ENCODE data around the gene OTOA.

GRCh38 chr16:21618281-21618680, 45.5 kb upstream of the OTOA start:
- TF ChIP-seq CTCF (IDR thresholded peaks at IDR 0.05; ENCODE audit: control extremely low read depth in 1 of 3, insufficient read depth in 1 of 3, low read depth in 1 of 3, low read length in 3 of 3) (no peak), USF2 (IDR thresholded peaks at IDR 0.05; ENCODE audit: low read length) (no peak), HDAC2 (IDR thresholded peaks at IDR 0.05; ENCODE audit: borderline replicate concordance in 1 of 2, low read depth in 2 of 2, low read length in 2 of 2) (no peak), RNF2 (IDR thresholded peaks at IDR 0.05; ENCODE audit: borderline replicate concordance, low read depth, low read length, missing control alignments, poor library complexity, severe bottlenecking) (no peak), CHD2 (IDR thresholded peaks at IDR 0.05; ENCODE audit: low read length) (no peak), TCF12 (IDR thresholded peaks at IDR 0.05; ENCODE audit: low read depth, low read length) (no peak), TAF1 (IDR thresholded peaks at IDR 0.05; ENCODE audit: low read depth, low read length) (no peak)

Data from H1 (cell line).